Epithelial cell of proximal tubule (primary cell): ENCODE measurements around the gene ZNF146. TPM values are rescaled to one million over a fixed set of nuclear protein-coding genes. Genes with fewer than 3 reads are reported as not detected.
"Not testable (repeated sequence)": the region's sequence is repeated elsewhere in the genome, so short reads cannot be mapped to it uniquely, and the experiment has no call there.

Experiments used
- DNase-seq: peaks from one replicate; pipeline ENCODE4 v3.0.0-alpha.2; 2011; ENCODE audit warnings: low read depth
- H3K4me3 ChIP-seq: 2 replicates; pipeline ENCODE4 v1.5.1; 2011; ENCODE audit warnings: low read depth, mild to moderate bottlenecking, low read length
- CTCF ChIP-seq: conservative IDR thresholded peaks from 2 replicates; pipeline ENCODE4 v1.5.1; 2012; ENCODE audit warnings: low read depth, mild to moderate bottlenecking, low read length
- total RNA-seq: library from RNA; depleted of rRNA; stranded (reverse); fragments of >200 nt; gene quantifications from 2 replicates; pipeline ENCODE4 v1.2.3, GENCODE V29; 2015

ZNF146 gene
- total RNA-seq, 1 donor from 2014 or later: 103 TPM

- no peak for TF ChIP-seq CTCF
- DNase-seq: no peak
- H3K4me3 ChIP-seq: no peak overlapping the region
Observed at GRCh38 chr19:36265856-36266374, 51.0 kb downstream of the ZNF146 start.

GRCh38 chr19:36266375-36266961 is 51.6 kb downstream of the ZNF146 start:
- no peak for TF ChIP-seq CTCF
- H3K4me3 ChIP-seq: no peak overlapping the region
- DNase-seq: no peak

- DNase-seq: no peak
- TF ChIP-seq CTCF: no peak
- no peak overlapping the region for H3K4me3 ChIP-seq
Observed at GRCh38 chr19:36267061-36267845, 52.3 kb downstream of the ZNF146 start.

- H3K4me3 ChIP-seq, DNase-seq: not testable (repeated sequence)
Observed at GRCh38 chr19:36268081-36268480, 53.2 kb downstream of the ZNF146 start.

GRCh38 chr19:36268591-36268990 is 53.7 kb downstream of the ZNF146 start:
- DNase-seq, H3K4me3 ChIP-seq: not testable (repeated sequence)

GRCh38 chr19:36269295-36269694 is 54.4 kb downstream of the ZNF146 start:
- not testable (repeated sequence) for H3K4me3 ChIP-seq, DNase-seq

Other genes starting within 250 kb of the ZNF146 start
- gene SDHAF1, start 219.9 kb upstream of the ZNF146 start, total RNA-seq: 23.2 and 34.5 TPM in 2 replicates
- 4.4 and 5.3 TPM in 2 replicates for gene SYNE4, start 206.3 kb upstream of the ZNF146 start, total RNA-seq
- gene ALKBH6, start 200.9 kb upstream of the ZNF146 start, total RNA-seq: 24.3 and 39.7 TPM in 2 replicates
- 0.51 and 4.3 TPM in 2 replicates for gene CLIP3, start 182.2 kb upstream of the ZNF146 start, total RNA-seq
- 3.3 and 7.0 TPM in 2 replicates for gene THAP8, start 160.8 kb upstream of the ZNF146 start, total RNA-seq
- gene WDR62, start 160.2 kb upstream of the ZNF146 start, total RNA-seq: 12.7 and 20.7 TPM in 2 replicates
- gene OVOL3, start 104.0 kb upstream of the ZNF146 start, total RNA-seq: not detected in 2 replicates
- 88.5 and 122 TPM in 2 replicates for gene POLR2I, start 100.2 kb upstream of the ZNF146 start, total RNA-seq
- gene TBCB, start 99.6 kb upstream of the ZNF146 start, total RNA-seq: 280 and 410 TPM in 2 replicates
- gene CAPNS1, start 75.0 kb upstream of the ZNF146 start, total RNA-seq: 259 and 267 TPM in 2 replicates
- 1.7 TPM in 1 of 2 replicates, not detected in the other for gene COX7A1, start 62.7 kb upstream of the ZNF146 start, total RNA-seq
- gene ZNF565, start 441 bp upstream of the ZNF146 start, total RNA-seq: 0.98 and 2.0 TPM in 2 replicates
- 1.0 and 3.0 TPM in 2 replicates for gene ZFP14, start 164.1 kb downstream of the ZNF146 start, total RNA-seq
- gene ZFP82, start 203.5 kb downstream of the ZNF146 start, total RNA-seq: 4.7 and 5.2 TPM in 2 replicates